GM04504 (cell line): ENCODE results near the gene CBLC.
"Not testable (repeated sequence)": the region's sequence is repeated elsewhere in the genome, so short reads cannot be mapped to it uniquely, and the experiment has no call there.

Experiments used
- DNase-seq: peaks from one replicate; pipeline ENCODE4 v3.0.0-alpha.2; 2012; ENCODE audit warnings: low read depth

Gene CBLC

DNA sequence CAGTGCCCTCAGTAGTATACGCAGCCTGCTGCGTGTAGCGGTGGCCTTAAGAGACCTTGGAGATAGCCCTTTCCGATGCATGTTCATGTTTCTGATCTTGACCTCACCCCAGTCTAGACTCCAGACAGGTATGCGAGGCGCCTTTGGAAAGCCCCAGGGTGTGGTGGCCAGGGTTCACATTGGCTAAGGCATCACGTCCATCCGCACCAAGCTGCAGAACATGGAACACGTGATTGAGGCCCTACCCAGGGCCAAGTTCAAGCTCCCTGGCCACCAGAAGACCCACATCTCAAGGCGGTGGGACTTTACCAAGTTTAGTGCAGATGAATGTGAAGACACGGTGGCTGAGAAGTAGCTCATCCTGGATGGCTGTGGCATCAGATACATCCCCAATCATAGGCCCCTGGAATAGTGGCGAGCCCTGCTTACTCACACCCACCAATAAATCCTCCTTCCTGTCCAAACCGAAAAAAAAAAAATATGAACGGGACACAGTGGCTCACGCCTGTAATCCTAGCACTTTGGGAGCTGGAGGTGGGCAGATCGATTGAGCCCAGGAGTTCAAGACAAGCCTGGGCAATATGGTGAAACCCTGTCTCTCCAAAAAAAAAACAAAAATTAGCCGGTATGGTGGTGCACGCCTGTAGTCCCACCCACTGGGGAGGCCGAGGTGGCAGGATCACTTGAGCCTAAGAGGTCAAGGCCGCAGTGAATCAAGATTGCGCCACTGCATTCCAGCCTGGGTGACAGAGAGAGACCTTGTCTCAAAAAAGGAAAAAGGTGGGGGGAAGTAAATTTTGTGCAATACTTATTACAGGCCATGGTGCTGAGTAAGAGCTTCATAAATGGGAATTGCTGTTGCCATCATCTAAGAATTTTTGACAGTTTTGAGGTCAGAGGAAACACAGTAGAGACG lies 12.4 kb upstream of the CBLC start:
- DNase-seq, result no peak

DNA sequence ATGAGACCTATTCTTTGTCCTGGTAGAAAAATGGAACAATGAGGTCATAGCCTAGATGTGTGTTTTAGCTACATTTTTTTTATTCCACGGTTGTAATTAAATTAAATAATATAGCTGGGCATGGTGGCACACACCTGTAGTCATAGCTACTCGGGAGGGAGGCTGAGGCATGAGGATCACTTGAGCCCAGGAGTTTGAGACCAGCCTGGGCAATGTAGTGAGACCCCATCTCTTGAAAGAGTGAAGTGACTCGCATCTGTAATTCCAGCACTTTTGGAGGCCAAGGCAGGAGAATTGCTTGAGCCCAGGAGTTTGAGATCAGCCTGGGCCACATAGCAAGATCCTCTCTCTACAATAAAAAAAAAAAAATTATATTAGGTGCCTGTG lies 11.7 kb upstream of the CBLC start:
- no peak for DNase-seq

GRCh38 chr19:44767295-44768180 lies 10.2 kb upstream of the CBLC start:
- DNase-seq, result no peak

DNA sequence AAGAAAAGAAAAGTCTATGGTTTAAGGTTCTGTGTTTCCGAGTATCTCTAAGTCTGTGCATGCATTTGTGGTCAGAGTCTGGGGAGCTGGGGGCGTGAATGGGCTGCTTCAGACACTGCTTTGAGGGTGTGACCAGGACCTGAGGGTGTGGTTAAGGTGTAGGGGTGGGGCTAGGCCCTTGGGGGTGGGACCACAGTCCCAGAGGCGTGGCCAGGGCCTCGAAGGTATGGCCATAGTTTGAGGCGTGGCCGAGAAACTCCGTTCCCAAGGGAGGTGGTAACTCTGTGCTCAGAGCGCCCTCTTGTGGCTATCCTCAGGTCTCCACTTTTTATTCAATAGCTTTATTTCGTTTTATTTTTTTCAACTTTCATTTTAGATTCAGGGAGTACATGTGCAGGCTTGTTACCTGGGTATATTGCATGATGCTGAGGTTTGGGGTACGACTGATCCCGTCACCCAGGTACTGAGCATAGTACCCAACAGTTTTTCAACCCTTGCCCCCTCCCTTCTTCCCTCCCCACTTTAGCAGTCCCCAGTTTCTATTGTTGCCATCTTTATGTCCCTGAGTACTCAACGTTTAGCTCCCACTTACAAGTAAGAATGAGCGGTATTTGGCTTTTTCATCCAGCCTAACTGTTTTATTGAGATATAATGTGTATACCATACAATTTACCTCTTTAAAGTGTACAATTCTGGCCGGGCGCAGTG lies 7.0 kb upstream of the CBLC start:
- peak; percentile 84 for DNase-seq

DNA sequence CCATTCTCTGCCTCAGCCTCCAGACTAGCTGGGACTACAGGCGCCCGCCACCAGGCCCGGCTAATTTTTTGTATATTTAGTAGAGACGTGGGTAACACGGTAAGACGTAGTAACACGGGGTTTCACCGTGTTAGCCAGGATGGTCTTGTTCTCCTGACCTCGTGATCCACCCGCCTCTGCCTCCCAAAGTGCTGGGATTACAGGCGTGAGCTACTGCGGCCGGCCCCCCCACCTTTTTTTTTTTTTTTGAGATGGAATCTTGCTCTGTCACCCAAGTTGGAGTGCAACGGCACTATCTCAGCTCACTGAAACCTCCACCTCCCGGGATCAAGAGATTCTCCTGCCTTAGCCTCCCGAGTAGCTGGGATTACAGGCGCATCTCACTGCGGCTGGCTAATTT lies 5.5 kb upstream of the CBLC start:
- DNase-seq, result not testable (repeated sequence)

DNA sequence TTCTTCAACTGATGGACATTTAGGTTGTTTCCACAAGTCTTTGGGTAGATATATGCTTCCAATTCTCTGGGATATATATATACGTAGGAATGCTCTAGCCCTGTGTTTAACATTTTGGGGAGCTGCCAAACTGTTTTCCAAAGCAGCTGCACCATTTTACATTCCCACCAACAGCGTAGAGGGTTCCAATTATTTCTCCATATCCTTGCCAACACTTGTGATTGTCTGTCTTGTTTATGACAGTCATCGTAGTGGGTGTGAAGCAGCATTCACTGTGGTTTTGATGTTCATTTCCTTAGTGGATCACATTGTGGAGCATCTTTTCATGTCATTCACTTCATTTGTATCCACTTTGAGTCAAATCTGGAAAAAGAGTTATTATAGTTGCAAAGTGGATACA lies 4.7 kb upstream of the CBLC start:
- no peak for DNase-seq

- DNase-seq, result no peak
Measured at GRCh38 chr19:44775676-44776240, 1.9 kb upstream of the CBLC start.

- no peak for DNase-seq
Measured at GRCh38 chr19:44776402-44777096, 1.1 kb upstream of the CBLC start.

- DNase-seq, result no peak
Measured at GRCh38 chr19:44779150-44779549, 1.5 kb downstream of the CBLC start.

- not testable (repeated sequence) for DNase-seq
Measured at GRCh38 chr19:44781694-44782093, 4.0 kb downstream of the CBLC start.

DNA sequence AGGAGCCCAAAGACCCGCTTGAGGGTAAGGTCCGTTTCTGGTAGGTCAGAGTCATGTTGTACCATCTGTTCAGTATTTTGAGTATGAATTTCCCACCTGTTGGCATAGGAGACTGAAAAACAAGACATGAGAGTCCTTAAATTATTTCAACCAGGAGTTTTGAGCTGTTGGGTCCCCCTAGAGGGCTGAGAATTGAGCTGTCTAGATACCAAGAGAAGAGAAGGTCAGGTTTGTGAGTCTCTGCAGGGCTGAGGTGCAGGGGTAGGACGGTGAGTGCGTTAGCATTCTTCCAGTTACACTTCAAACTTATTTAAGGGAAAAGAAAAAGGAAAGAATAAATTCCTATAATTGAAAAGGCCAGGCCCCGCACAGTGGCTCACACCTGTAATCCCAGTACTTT lies 5.0 kb downstream of the CBLC start:
- no peak for DNase-seq

GRCh38 chr19:44783545-44783944 lies 5.9 kb downstream of the CBLC start:
- no peak for DNase-seq

DNA sequence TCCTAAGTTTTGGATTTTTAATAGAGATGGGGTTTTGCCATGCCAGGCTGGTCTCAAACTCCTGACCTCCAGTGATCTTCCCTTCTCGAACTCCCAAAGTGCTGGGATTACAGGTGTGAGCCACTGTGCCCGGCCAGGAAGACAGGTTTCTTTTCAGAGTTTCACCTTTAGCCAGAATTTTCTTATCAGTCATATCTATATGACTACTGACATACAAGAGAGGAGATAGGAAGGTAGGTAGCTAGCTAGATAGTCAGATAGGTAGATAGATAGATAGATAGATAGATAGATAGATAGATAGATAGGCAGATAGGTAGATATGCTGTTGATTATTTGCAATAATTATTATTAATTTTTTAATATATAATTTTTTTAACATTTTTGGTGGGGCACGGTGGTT lies 7.6 kb downstream of the CBLC start:
- no peak for DNase-seq

DNA sequence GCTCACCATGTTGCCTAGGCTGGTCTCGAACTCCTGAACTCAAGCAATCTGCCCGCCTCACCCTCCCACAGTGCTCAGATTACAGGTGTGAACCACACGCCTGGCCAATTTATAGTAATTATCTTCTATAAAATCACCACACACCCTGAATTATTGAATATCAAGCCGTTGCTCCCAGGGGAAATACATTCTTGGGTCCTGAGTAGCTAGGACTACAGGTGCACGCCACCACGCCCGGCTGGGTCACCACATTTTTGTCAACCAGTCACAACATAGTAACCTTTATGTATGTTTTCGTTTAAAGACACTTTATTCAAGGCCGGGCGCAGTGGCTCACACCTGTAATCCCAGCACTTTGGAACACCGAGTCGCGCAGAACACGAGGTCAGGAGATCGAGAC lies 8.3 kb downstream of the CBLC start:
- no peak for DNase-seq

DNA sequence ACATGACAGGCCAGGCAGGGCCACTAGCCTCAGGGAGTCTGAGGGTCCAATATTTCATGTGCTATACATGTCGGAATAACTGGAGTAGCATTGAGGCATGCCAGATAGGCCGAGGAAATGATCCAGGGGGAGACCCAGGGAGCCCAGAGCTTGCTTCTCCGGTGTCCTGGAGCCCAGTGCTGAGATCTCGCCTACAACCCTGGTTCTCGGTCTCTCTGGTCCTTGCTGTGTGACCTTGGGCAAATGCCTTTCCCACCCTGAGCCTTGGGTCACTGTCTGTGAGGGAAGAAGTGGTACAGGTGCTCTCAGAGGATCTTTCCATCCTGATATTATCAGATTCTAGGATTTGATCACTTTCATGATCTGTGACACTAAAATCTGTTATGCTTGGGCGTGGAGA lies 11.3 kb downstream of the CBLC start:
- no peak for DNase-seq

DNA sequence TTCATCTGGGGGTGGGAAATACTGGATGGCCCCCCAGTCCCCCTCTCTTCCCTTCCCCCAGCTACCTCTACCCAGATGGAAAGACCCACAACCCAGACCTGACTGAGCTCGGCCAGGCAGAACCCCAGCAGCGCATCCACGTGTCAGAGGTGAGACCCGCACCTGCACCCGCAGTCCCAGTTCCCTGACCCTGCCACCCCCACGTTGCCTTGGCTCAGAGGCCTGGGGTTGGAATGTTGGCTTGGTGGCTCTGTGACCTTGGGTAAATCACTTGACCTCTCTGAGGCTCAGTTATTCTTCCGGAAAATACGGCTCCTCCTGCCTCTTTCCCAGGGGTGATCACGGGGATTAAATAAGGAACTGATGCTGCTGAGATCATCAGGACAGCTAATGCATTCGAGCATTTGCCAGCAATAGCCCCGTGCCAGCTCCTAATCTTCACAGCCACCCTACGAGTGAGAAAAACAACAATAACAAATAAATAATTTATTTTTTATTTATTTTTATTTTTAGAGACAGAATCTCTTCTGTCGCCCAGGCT lies 12.3 kb downstream of the CBLC start:
- DNase-seq, result no peak

GRCh38 chr19:44792281-44792680 lies 14.6 kb downstream of the CBLC start:
- no peak for DNase-seq

- DNase-seq, result no peak
Measured at GRCh38 chr19:44794610-44795009, 16.9 kb downstream of the CBLC start.

GRCh38 chr19:44795398-44795987 lies 17.8 kb downstream of the CBLC start:
- no peak for DNase-seq

- DNase-seq, result no peak
Measured at GRCh38 chr19:44796701-44797115, 19.0 kb downstream of the CBLC start.
